PC-9 (cell line): ENCODE measurements around the gene MYOM3. TPM values are rescaled to one million over a fixed set of nuclear protein-coding genes. Genes with fewer than 3 reads are reported as not detected.

ENCODE experiments used
- BruUV-seq: library from RNA; stranded (reverse); fragments of 400-500 nt; replicated peaks from 2 replicates; lab custom pipeline; 2021; lab: Mats Ljungman, UMichigan
- CTCF ChIA-PET: fragments of 300-600 bp; sonication (Branson Sonifier 250); formaldehyde crosslinking; loops from one replicate; lab custom pipeline; 2022; ENCODE audit warnings: antibody characterized with exemption; lab: Charles Lee
- POLR2A ChIA-PET: fragments of 300-600 bp; sonication (Branson Sonifier 250); formaldehyde crosslinking; loops from one replicate; lab custom pipeline; 2022; ENCODE audit warnings: antibody characterized with exemption; ENCODE audit not compliant: unreplicated experiment; lab: Charles Lee
- DNase-seq, 2 experiments: peaks; one replicate each; pipeline versions ENCODE4 v3.0.0 to v3.0.0-alpha.2; 2015 to 2022; ENCODE audit warnings: mixed read lengths in 1 of 2
- H2AFZ ChIP-seq: fragments of 200-600 bp; sonication (generic); 2 replicates; pipeline ENCODE4 v1.8.1; 2017; ENCODE audit warnings: antibody characterized with exemption
- H3F3A ChIP-seq: fragments of 200-600 bp; sonication (generic); 2 replicates; pipeline ENCODE4 v1.8.1; 2017; ENCODE audit warnings: antibody characterized with exemption, mild to moderate bottlenecking, low read depth; ENCODE audit not compliant: insufficient read depth
- H3K27ac ChIP-seq: fragments of 200-600 bp; sonication (generic); 2 replicates; pipeline ENCODE4 v1.6.1; 2016; ENCODE audit warnings: mixed run types
- H3K27me3 ChIP-seq: fragments of 200-600 bp; sonication (generic); 2 replicates; pipeline ENCODE4 v1.6.1; 2016; ENCODE audit warnings: low read depth, mixed run types; ENCODE audit not compliant: insufficient read depth
- H3K36me3 ChIP-seq: fragments of 200-600 bp; sonication (generic); 2 replicates; pipeline ENCODE4 v1.6.1; 2016; ENCODE audit warnings: low read depth, mixed run types
- H3K4me1 ChIP-seq: fragments of 200-600 bp; sonication (generic); replicated peaks from 2 replicates; pipeline ENCODE4 v1.6.1; 2016; ENCODE audit warnings: mixed run types; ENCODE audit not compliant: insufficient read depth
- H3K4me2 ChIP-seq: fragments of 200-600 bp; sonication (generic); 2 replicates; pipeline ENCODE4 v1.6.1; 2017; ENCODE audit warnings: mixed run types
- H3K4me3 ChIP-seq: fragments of 200-600 bp; sonication (generic); 2 replicates; pipeline ENCODE4 v1.6.1; 2016; ENCODE audit warnings: mixed run types
- H3K79me2 ChIP-seq: fragments of 200-600 bp; sonication (generic); 2 replicates; pipeline ENCODE4 v1.6.1; 2017; ENCODE audit warnings: low read depth, mixed run types
- H3K9me2 ChIP-seq: fragments of 200-600 bp; sonication (generic); 2 replicates; pipeline ENCODE4 v1.8.1; 2017; ENCODE audit warnings: mild to moderate bottlenecking; ENCODE audit not compliant: insufficient read depth
- H3K9me3 ChIP-seq: fragments of 200-600 bp; sonication (generic); 2 replicates; pipeline ENCODE4 v1.8.1; 2016; ENCODE audit warnings: low read depth; ENCODE audit not compliant: insufficient read depth
- H4K20me1 ChIP-seq: fragments of 200-600 bp; sonication (generic); 2 replicates; pipeline ENCODE4 v1.8.1; 2017; ENCODE audit not compliant: insufficient read depth
- CTCF ChIP-seq: fragments of 200-600 bp; sonication (generic); conservative IDR thresholded peaks from 2 replicates; pipeline ENCODE4 v1.6.1; 2017; ENCODE audit warnings: mixed run types, antibody characterized with exemption, mild to moderate bottlenecking, moderate library complexity
- EZH2 ChIP-seq: fragments of 200-600 bp; sonication (generic); IDR thresholded peaks from 2 replicates; pipeline ENCODE4 v1.8.0; 2017; ENCODE audit warnings: antibody characterized with exemption, low read depth
- intact Hi-C: fragments of 100-400 bp; cut with micrococcal nuclease; formaldehyde crosslinking; loops from one replicate; pipeline ENCODE4 v1.10.0; 2022; ENCODE audit not compliant: unreplicated experiment
- total RNA-seq: library from RNA; stranded (reverse); gene quantifications from 2 replicates; pipeline ENCODE4 v1.2.3, GENCODE V29; 2021

Gene MYOM3
- total RNA-seq, 1 experiment from 2014 or later: 11.9 TPM

- TSS peak; percentile 82 for BruUV-seq
- H3K36me3 ChIP-seq: no peaks in the 10 kb centered on the region
- H3K4me2 ChIP-seq: peak overlapping the region; percentile 53
- no peak for TF ChIP-seq EZH2
- TF ChIP-seq CTCF: no peak
- H3K4me1 ChIP-seq: peaks cover 20% of the 10 kb centered on the region
- H3K9me2 ChIP-seq: no peaks in the 10 kb centered on the region
- no peak overlapping the region for H2AFZ ChIP-seq
- ChIA-PET POLR2A (interaction anchor here (0.6 to 1.4 kb wide), 3 partner anchors 33 to 426 kb away, joined by 3 to 9 read pairs (median 4); partner anchors contain the start of gene RPL11), CTCF (interaction anchor here (0.5 to 1.2 kb wide), 3 partner anchors 26 to 630 kb away, joined by 3 to 5 read pairs (median 3); partner anchors contain the start of gene IL22RA1)
- intact Hi-C loops: no loop called here
- no peaks in the 10 kb centered on the region for H3K79me2 ChIP-seq
- H3K9me3 ChIP-seq: no peaks in the 10 kb centered on the region
- H3K27ac ChIP-seq: no peak overlapping the region; the same call in 1 of the 2 replicates
- DNase-seq: peak; percentile 59 to 79
- no peaks in the 10 kb centered on the region for H3F3A ChIP-seq
- no peaks in the 10 kb centered on the region for H3K27me3 ChIP-seq
- H3K4me3 ChIP-seq: no peak overlapping the region
- no peaks in the 10 kb centered on the region for H4K20me1 ChIP-seq
Observed at GRCh38 chr1:24117722-24118409, 5.9 kb upstream of the MYOM3 start.

GRCh38 chr1:24117132-24117531 lies 5.2 kb upstream of the MYOM3 start:
- CTCF ChIA-PET: interaction anchor here (0.5 to 1.0 kb wide), 2 partner anchors 26 to 631 kb away, joined by 3 read pairs; partner anchors contain the start of gene IL22RA1
- H3K27ac ChIP-seq: no peak overlapping the region

GRCh38 chr1:24114753-24115152 lies 2.8 kb upstream of the MYOM3 start:
- Histone ChIP-seq H3K4me3 (no peak overlapping the region), H3F3A (no peaks in the 10 kb centered on the region), H3K36me3 (no peaks in the 10 kb centered on the region), H3K27ac (no peak overlapping the region), H3K4me1 (peaks cover 14% of the 10 kb centered on the region), H3K9me3 (no peaks in the 10 kb centered on the region), H3K79me2 (no peaks in the 10 kb centered on the region), H3K27me3 (no peaks in the 10 kb centered on the region), H2AFZ (no peak overlapping the region), H4K20me1 (no peaks in the 10 kb centered on the region), H3K4me2 (no peak overlapping the region), H3K9me2 (no peaks in the 10 kb centered on the region)
- TF ChIP-seq EZH2 (no peak), CTCF (no peak)
- DNase-seq: no peak
- BruUV-seq: no TSS peak
- ChIA-PET POLR2A (interaction anchor here (0.7 kb wide), 1 partner anchor 16 kb away, joined by 3 read pairs; no protein-coding TSS in a partner anchor), CTCF (interaction anchor here (0.7 kb wide), 1 partner anchor 71 kb away, joined by 10 read pairs; no protein-coding TSS in a partner anchor)
- intact Hi-C loops: no loop called here

More at GRCh38 chr1:24117132-24117531, 5.2 kb upstream of the MYOM3 start:
- no peak for TF ChIP-seq CTCF
- TF ChIP-seq EZH2: no peak
- no peak overlapping the region for H2AFZ ChIP-seq
- no peaks in the 10 kb centered on the region for H3K36me3 ChIP-seq
- intact Hi-C loops: no loop called here
- no peak for DNase-seq
- H3F3A ChIP-seq: no peaks in the 10 kb centered on the region
- H4K20me1 ChIP-seq: no peaks in the 10 kb centered on the region
- TSS peak; percentile 47 for BruUV-seq
- no peak overlapping the region for H3K4me3 ChIP-seq
- POLR2A ChIA-PET: interaction anchor here (0.6 to 1.4 kb wide), 3 partner anchors 34 to 179 kb away, joined by 3 to 9 read pairs (median 6); no protein-coding TSS in a partner anchor
- H3K9me2 ChIP-seq: no peaks in the 10 kb centered on the region
- H3K4me1 ChIP-seq: peaks cover 20% of the 10 kb centered on the region
- H3K79me2 ChIP-seq: no peaks in the 10 kb centered on the region
- H3K9me3 ChIP-seq: no peaks in the 10 kb centered on the region
- H3K4me2 ChIP-seq: no peak overlapping the region
- no peaks in the 10 kb centered on the region for H3K27me3 ChIP-seq
